Activated T-cell treated with anti-CD3 and anti-CD28 coated beads for 1 hour (primary cell): ENCODE data around the gene ZNF618.
"Not testable (repeated sequence)": the region's sequence is repeated elsewhere in the genome, so short reads cannot be mapped to it uniquely, and the experiment has no call there.

Experiments
- DNase-seq: peaks from one replicate; pipeline ENCODE4 v3.0.0-alpha.2; 2020; ENCODE audit warnings: low read depth

ZNF618 gene

GRCh38 chr9:114082763-114083412 lies 206.8 kb downstream of the ZNF618 start:
- not testable (repeated sequence) for DNase-seq

- DNase-seq = no peak
Observed at GRCh38 chr9:114083666-114084065, 207.6 kb downstream of the ZNF618 start.

- DNase-seq = no peak
Observed at GRCh38 chr9:114084282-114085073, 208.4 kb downstream of the ZNF618 start.

- DNase-seq = no peak
Observed at GRCh38 chr9:114085387-114085789, 209.3 kb downstream of the ZNF618 start.

- DNase-seq = no peak
Observed at GRCh38 chr9:114086009-114086408, 209.9 kb downstream of the ZNF618 start.

- DNase-seq = no peak
Observed at GRCh38 chr9:114086607-114087006, 210.5 kb downstream of the ZNF618 start.

- no peak for DNase-seq
Observed at GRCh38 chr9:114087721-114088120, 211.6 kb downstream of the ZNF618 start.

- no peak for DNase-seq
Observed at GRCh38 chr9:114088571-114089170, 212.6 kb downstream of the ZNF618 start.

- no peak for DNase-seq
Observed at GRCh38 chr9:114089206-114089840, 213.2 kb downstream of the ZNF618 start.

GRCh38 chr9:114090798-114091197 lies 214.7 kb downstream of the ZNF618 start:
- no peak for DNase-seq

- no peak for DNase-seq
Observed at GRCh38 chr9:114091711-114092110, 215.6 kb downstream of the ZNF618 start.

GRCh38 chr9:114092336-114092735 lies 216.2 kb downstream of the ZNF618 start:
- DNase-seq = no peak

- DNase-seq = no peak
Observed at GRCh38 chr9:114093031-114093471, 216.9 kb downstream of the ZNF618 start.

GRCh38 chr9:114093761-114094505 lies 217.8 kb downstream of the ZNF618 start:
- DNase-seq = no peak

GRCh38 chr9:114094971-114095370 lies 218.9 kb downstream of the ZNF618 start:
- DNase-seq = no peak

GRCh38 chr9:114096041-114096511 lies 220.0 kb downstream of the ZNF618 start:
- no peak for DNase-seq

- DNase-seq = no peak
Observed at GRCh38 chr9:114096866-114097612, 220.9 kb downstream of the ZNF618 start.

- DNase-seq = no peak
Observed at GRCh38 chr9:114097613-114098020, 221.5 kb downstream of the ZNF618 start.

GRCh38 chr9:114098021-114098935 lies 222.2 kb downstream of the ZNF618 start:
- DNase-seq = no peak
